ENCODE results near the gene TRIM26. TPM values are rescaled to one million over a fixed set of nuclear protein-coding genes. Genes with fewer than 3 reads are reported as not detected.

TRIM26 gene
- polyA plus RNA-seq, 1 of the 3 experiments (the other 2 are of a cell fraction): 26.1 TPM

GRCh38 chr6:30204116-30204515, 9.1 kb downstream of the TRIM26 start:
- ChIA-PET CTCF (interaction anchor here (1.6 kb wide), 1 partner anchor 15 kb away, joined by 8 read pairs; no protein-coding TSS in a partner anchor), POLR2A (interaction anchor here (1.3 kb wide), 1 partner anchor 9 kb away, joined by 4 read pairs; the partner anchor contains the start of gene TRIM26)
- Histone ChIP-seq H3K27ac (ENCODE audit: low read depth in 2 of 2, low read length in 1 of 2) (no peak overlapping the region), H3K79me2 (ENCODE audit: insufficient read depth) (peaks cover 75% of the 10 kb centered on the region), H3K27me3 (ENCODE audit: insufficient read depth) (no peaks in the 10 kb centered on the region), H3K36me3 (replicated peaks in 1 of 2; ENCODE audit: control insufficient read depth in 1 of 2, insufficient read depth in 2 of 2, low read length in 1 of 2) (peaks cover 12 to 15% of the 10 kb centered on the region in 2 experiments), H3K4me3 (ENCODE audit: low read depth in 2 of 2, low read length in 1 of 2) (no peak overlapping the region), H3K9me3 (no peaks in the 10 kb centered on the region), H3F3A (replicated peaks; ENCODE audit: insufficient read depth) (no peaks in the 10 kb centered on the region), H4K20me1 (ENCODE audit: insufficient read depth) (peaks cover 34% of the 10 kb centered on the region), H3K4me1 (ENCODE audit: control insufficient read depth in 1 of 2, insufficient read depth in 2 of 2, low read depth in 1 of 2, low read length in 1 of 2) (peaks cover 0 to 10% of the 10 kb centered on the region in 2 experiments; a peak in 1 of 4 replicates), H2AFZ (ENCODE audit: low read depth) (no peak overlapping the region), H3K9me2 (no peaks in the 10 kb centered on the region), H3K4me2 (no peak overlapping the region), H3K9ac (no peak overlapping the region)
- TF ChIP-seq USF1 (IDR thresholded peaks at IDR 0.05; ENCODE audit: borderline replicate concordance, low read depth): no peak
- no peak for TF ChIP-seq POLR2AphosphoS5 (IDR thresholded peaks at IDR 0.05; ENCODE audit: low read depth, low read length)
- no peak for TF ChIP-seq RAD21 (IDR thresholded peaks at IDR 0.05; ENCODE audit: low read length)
- TF ChIP-seq MAX (IDR thresholded peaks at IDR 0.05; ENCODE audit: low read depth): no peak
- TF ChIP-seq CTCF (IDR thresholded peaks at IDR 0.05): no peak
- no peak for TF ChIP-seq JUND (IDR thresholded peaks at IDR 0.05)
- TF ChIP-seq TCF12 (IDR thresholded peaks at IDR 0.05): no peak
- TF ChIP-seq, protein P1, sequence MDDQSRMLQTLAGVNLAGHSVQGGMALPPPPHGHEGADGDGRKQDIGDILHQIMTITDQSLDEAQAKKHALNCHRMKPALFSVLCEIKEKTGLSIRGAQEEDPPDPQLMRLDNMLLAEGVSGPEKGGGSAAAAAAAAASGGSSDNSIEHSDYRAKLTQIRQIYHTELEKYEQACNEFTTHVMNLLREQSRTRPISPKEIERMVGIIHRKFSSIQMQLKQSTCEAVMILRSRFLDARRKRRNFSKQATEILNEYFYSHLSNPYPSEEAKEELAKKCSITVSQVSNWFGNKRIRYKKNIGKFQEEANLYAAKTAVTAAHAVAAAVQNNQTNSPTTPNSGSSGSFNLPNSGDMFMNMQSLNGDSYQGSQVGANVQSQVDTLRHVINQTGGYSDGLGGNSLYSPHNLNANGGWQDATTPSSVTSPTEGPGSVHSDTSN (IDR thresholded peaks at IDR 0.05): no peak
- no peak for TF ChIP-seq GABPA (IDR thresholded peaks at IDR 0.05; ENCODE audit: low read depth)
- no peak for TF ChIP-seq IRF3 (IDR thresholded peaks at IDR 0.05; ENCODE audit: low read depth, low read length)
- TF ChIP-seq FOXJ3 (CRISPR knock-in tag; IDR thresholded peaks at IDR 0.05): no peak
- TF ChIP-seq RCOR1 (IDR thresholded peaks at IDR 0.05; ENCODE audit: low read length): no peak
- no peak for TF ChIP-seq TEAD4 (IDR thresholded peaks at IDR 0.05; ENCODE audit: borderline replicate concordance, insufficient read depth)
- TF ChIP-seq CHD2 (IDR thresholded peaks at IDR 0.05; ENCODE audit: low read length, partially characterized antibody): no peak
- TF ChIP-seq YY1 (IDR thresholded peaks at IDR 0.05; ENCODE audit: low read depth): no peak
- TF ChIP-seq, protein P2, sequence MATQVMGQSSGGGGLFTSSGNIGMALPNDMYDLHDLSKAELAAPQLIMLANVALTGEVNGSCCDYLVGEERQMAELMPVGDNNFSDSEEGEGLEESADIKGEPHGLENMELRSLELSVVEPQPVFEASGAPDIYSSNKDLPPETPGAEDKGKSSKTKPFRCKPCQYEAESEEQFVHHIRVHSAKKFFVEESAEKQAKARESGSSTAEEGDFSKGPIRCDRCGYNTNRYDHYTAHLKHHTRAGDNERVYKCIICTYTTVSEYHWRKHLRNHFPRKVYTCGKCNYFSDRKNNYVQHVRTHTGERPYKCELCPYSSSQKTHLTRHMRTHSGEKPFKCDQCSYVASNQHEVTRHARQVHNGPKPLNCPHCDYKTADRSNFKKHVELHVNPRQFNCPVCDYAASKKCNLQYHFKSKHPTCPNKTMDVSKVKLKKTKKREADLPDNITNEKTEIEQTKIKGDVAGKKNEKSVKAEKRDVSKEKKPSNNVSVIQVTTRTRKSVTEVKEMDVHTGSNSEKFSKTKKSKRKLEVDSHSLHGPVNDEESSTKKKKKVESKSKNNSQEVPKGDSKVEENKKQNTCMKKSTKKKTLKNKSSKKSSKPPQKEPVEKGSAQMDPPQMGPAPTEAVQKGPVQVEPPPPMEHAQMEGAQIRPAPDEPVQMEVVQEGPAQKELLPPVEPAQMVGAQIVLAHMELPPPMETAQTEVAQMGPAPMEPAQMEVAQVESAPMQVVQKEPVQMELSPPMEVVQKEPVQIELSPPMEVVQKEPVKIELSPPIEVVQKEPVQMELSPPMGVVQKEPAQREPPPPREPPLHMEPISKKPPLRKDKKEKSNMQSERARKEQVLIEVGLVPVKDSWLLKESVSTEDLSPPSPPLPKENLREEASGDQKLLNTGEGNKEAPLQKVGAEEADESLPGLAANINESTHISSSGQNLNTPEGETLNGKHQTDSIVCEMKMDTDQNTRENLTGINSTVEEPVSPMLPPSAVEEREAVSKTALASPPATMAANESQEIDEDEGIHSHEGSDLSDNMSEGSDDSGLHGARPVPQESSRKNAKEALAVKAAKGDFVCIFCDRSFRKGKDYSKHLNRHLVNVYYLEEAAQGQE (IDR thresholded peaks at IDR 0.05; ENCODE audit: low read depth, low read length): no peak
- TF ChIP-seq FOSL2 (IDR thresholded peaks at IDR 0.05; ENCODE audit: borderline replicate concordance, low read depth): no peak
- DNase-seq: no peak
- 83% methylated on average over 1 of the region's 1 CpG for WGBS (ENCODE audit: low lambda C conversion rate)

Measured in SK-N-SH (cell line).